LNCAP (cell line): ENCODE measurements around the gene MAGI1.

Experiments
- CTCF ChIP-seq: fragments of 450-650 bp; IDR thresholded peaks from 2 replicates; pipeline ENCODE4 v1.5.1; 2017; ENCODE audit warnings: mild to moderate bottlenecking

Gene MAGI1

GRCh38 chr3:65992106-65992505 is 46.6 kb downstream of the MAGI1 start:
- no peak for TF ChIP-seq CTCF

- TF ChIP-seq CTCF: no peak
Measured at GRCh38 chr3:65988411-65989180, 50.1 kb downstream of the MAGI1 start.

- TF ChIP-seq CTCF: no peak
Measured at GRCh38 chr3:65986285-65986684, 52.4 kb downstream of the MAGI1 start.

- TF ChIP-seq CTCF: no peak
Measured at GRCh38 chr3:65984975-65985374, 53.7 kb downstream of the MAGI1 start.

- no peak for TF ChIP-seq CTCF
Measured at GRCh38 chr3:65983100-65983499, 55.6 kb downstream of the MAGI1 start.

GRCh38 chr3:65979731-65980130 is 59.0 kb downstream of the MAGI1 start:
- no peak for TF ChIP-seq CTCF

- no peak for TF ChIP-seq CTCF
Measured at GRCh38 chr3:65979162-65979561, 59.6 kb downstream of the MAGI1 start.

- no peak for TF ChIP-seq CTCF
Measured at GRCh38 chr3:65978116-65978515, 60.6 kb downstream of the MAGI1 start.
